Esophagus muscularis mucosa (tissue), 4 donors: ENCODE data around the gene ADAMTSL4.

Source experiments
- CTCF ChIP-seq, 3 experiments: fragments of 200-600 bp in 2 of 3; fragments of 450-650 bp in 1 of 3; sonication (generic) in 2 of 3; IDR thresholded peaks; one replicate each; pipeline ENCODE4 v1.5.1; 2017 to 2019; ENCODE audit warnings: antibody characterized with exemption in 3 of 3, mild to moderate bottlenecking in 2 of 3, moderate library complexity in 1 of 3
- EP300 ChIP-seq: sonication (generic); formaldehyde crosslinking; IDR thresholded peaks from one replicate; pipeline ENCODE4 v1.6.1; 2017; ENCODE audit warnings: antibody characterized with exemption
- POLR2A ChIP-seq: fragments of 450-650 bp; IDR thresholded peaks from one replicate; pipeline ENCODE4 v1.6.1; 2017; ENCODE audit warnings: antibody characterized with exemption, moderate library complexity, mild to moderate bottlenecking, low read depth

- TF ChIP-seq CTCF (IDR thresholded peaks at IDR 0.05): no peak
- TF ChIP-seq EP300: no peak
- TF ChIP-seq POLR2A: no peak
Observed at GRCh38 chr1:150550222-150551050, 1.2 kb downstream of the ADAMTSL4 start.
